Glutamatergic neuron (in vitro differentiated cells): ENCODE data around the gene ZNF334. TPM values are rescaled to one million over a fixed set of nuclear protein-coding genes. Genes with fewer than 3 reads are reported as not detected.

Experiments used
- DNase-seq: peaks from one replicate; pipeline ENCODE4 v3.0.0; 2022
- H3K27ac Mint-ChIP-seq: one replicate; pipeline ENCODE4 v1.8.0; 2020; ENCODE audit warnings: mild to moderate bottlenecking, mixed read lengths, inconsistent platforms; ENCODE audit not compliant: unreplicated experiment
- H3K27me3 Mint-ChIP-seq: one replicate; pipeline ENCODE4 v1.8.0; 2020; ENCODE audit warnings: mild to moderate bottlenecking, moderate library complexity, mixed read lengths, inconsistent platforms; ENCODE audit not compliant: unreplicated experiment
- H3K36me3 Mint-ChIP-seq: one replicate; pipeline ENCODE4 v1.8.0; 2020; ENCODE audit warnings: mild to moderate bottlenecking, mixed read lengths, inconsistent platforms; ENCODE audit not compliant: unreplicated experiment
- H3K4me1 Mint-ChIP-seq: one replicate; pipeline ENCODE4 v1.8.0; 2020; ENCODE audit warnings: mild to moderate bottlenecking, low read depth, mixed read lengths, inconsistent platforms; ENCODE audit not compliant: unreplicated experiment
- H3K4me3 Mint-ChIP-seq: one replicate; pipeline ENCODE4 v1.8.0; 2020; ENCODE audit warnings: mild to moderate bottlenecking, mixed read lengths, inconsistent platforms; ENCODE audit not compliant: unreplicated experiment
- H3K9me3 Mint-ChIP-seq: one replicate; pipeline ENCODE4 v1.8.0; 2020; ENCODE audit warnings: mild to moderate bottlenecking, moderate library complexity, mixed read lengths, inconsistent platforms; ENCODE audit not compliant: unreplicated experiment
- CTCF ChIP-seq: fragments of 200-600 bp; sonication (generic); IDR thresholded peaks from one replicate; pipeline ENCODE4 v1.5.0; 2021; ENCODE audit not compliant: partially characterized antibody, unreplicated experiment
- total RNA-seq: library from RNA; stranded (reverse); fragmentation: NEBNext Ultra II Directional; extraction: Animal tissue kit (Norgen Biotek cat#: 25700); gene quantifications from one replicate; pipeline ENCODE4 v1.2.1, GENCODE V29; 2021; ENCODE audit not compliant: unreplicated experiment

The ZNF334 gene
- total RNA-seq, 1 donor from 2014 or later, result 32.9 TPM

- Mint-ChIP-seq H3K4me3 (no peak overlapping the region), H3K9me3 (no peaks in the 10 kb centered on the region), H3K27me3 (peaks cover 2% of the 10 kb centered on the region), H3K27ac (no peak overlapping the region), H3K4me1 (no peaks in the 10 kb centered on the region), H3K36me3 (no peaks in the 10 kb centered on the region)
- DNase-seq, result no peak
- no peak for TF ChIP-seq CTCF
Measured at GRCh38 chr20:46545827-46546138, 32.4 kb upstream of the ZNF334 start.

GRCh38 chr20:46545077-46545826 lies 31.9 kb upstream of the ZNF334 start:
- Mint-ChIP-seq H3K4me3 (no peak overlapping the region), H3K9me3 (no peaks in the 10 kb centered on the region), H3K27me3 (peaks cover 2% of the 10 kb centered on the region), H3K36me3 (no peaks in the 10 kb centered on the region), H3K4me1 (no peaks in the 10 kb centered on the region), H3K27ac (no peak overlapping the region)
- no peak for TF ChIP-seq CTCF
- no peak for DNase-seq

- Mint-ChIP-seq H3K4me1 (no peaks in the 10 kb centered on the region), H3K27me3 (peaks cover 2% of the 10 kb centered on the region), H3K27ac (no peak overlapping the region), H3K9me3 (no peaks in the 10 kb centered on the region), H3K36me3 (no peaks in the 10 kb centered on the region), H3K4me3 (no peak overlapping the region)
- no peak for DNase-seq
- no peak for TF ChIP-seq CTCF
Measured at GRCh38 chr20:46544576-46544975, 31.2 kb upstream of the ZNF334 start.

GRCh38 chr20:46543959-46544358 lies 30.6 kb upstream of the ZNF334 start:
- no peaks in the 10 kb centered on the region for H3K9me3 Mint-ChIP-seq
- TF ChIP-seq CTCF, result no peak
- no peak overlapping the region for H3K4me3 Mint-ChIP-seq
- H3K4me1 Mint-ChIP-seq, result no peaks in the 10 kb centered on the region
- no peaks in the 10 kb centered on the region for H3K36me3 Mint-ChIP-seq
- H3K27me3 Mint-ChIP-seq, result peaks cover 2% of the 10 kb centered on the region
- no peak for DNase-seq
- H3K27ac Mint-ChIP-seq, result no peak overlapping the region

GRCh38 chr20:46543033-46543432 lies 29.7 kb upstream of the ZNF334 start:
- TF ChIP-seq CTCF, result no peak
- no peak for DNase-seq
- Mint-ChIP-seq H3K27me3 (peaks cover 2% of the 10 kb centered on the region), H3K4me3 (no peak overlapping the region), H3K27ac (no peak overlapping the region), H3K36me3 (no peaks in the 10 kb centered on the region), H3K9me3 (no peaks in the 10 kb centered on the region), H3K4me1 (no peaks in the 10 kb centered on the region)
